ENCODE data around the gene PCDH17.
A peak's percentile ranks its signal among the peaks of the same experiment; 100 is the strongest.

PCDH17 gene

DNA sequence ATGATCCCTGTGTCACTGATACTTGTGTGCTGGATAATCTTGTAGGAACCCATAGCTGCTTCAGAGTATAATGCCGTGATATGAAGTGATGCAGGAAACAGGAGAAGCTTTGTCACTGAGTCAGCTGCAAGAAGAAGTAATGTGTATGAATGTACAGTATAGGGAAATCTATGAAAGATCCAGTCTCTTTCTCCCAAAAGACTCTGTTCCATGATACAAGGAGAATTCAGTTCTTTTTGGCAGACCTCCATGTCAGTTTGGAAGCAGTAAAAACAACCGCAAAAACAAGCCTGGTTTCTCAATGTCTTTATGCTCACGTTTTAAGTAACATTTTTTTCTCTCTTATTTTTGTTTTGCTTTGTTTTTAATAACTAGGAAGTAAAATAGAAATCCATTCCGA, 33.9 kb downstream of the PCDH17 start:
- Mint-ChIP-seq H3K27me3 (ENCODE audit: low read depth, poor library complexity) (no peaks in the 10 kb centered on the region), H3K36me3 (ENCODE audit: low read depth) (peaks cover 5% of the 10 kb centered on the region), H3K4me1 (peaks cover 6% of the 10 kb centered on the region), H3K9me3 (no peaks in the 10 kb centered on the region), H3K27ac (no peak overlapping the region), H3K4me3 (no peak overlapping the region)
- no peak for DNase-seq
- TF ChIP-seq, protein P1, sequence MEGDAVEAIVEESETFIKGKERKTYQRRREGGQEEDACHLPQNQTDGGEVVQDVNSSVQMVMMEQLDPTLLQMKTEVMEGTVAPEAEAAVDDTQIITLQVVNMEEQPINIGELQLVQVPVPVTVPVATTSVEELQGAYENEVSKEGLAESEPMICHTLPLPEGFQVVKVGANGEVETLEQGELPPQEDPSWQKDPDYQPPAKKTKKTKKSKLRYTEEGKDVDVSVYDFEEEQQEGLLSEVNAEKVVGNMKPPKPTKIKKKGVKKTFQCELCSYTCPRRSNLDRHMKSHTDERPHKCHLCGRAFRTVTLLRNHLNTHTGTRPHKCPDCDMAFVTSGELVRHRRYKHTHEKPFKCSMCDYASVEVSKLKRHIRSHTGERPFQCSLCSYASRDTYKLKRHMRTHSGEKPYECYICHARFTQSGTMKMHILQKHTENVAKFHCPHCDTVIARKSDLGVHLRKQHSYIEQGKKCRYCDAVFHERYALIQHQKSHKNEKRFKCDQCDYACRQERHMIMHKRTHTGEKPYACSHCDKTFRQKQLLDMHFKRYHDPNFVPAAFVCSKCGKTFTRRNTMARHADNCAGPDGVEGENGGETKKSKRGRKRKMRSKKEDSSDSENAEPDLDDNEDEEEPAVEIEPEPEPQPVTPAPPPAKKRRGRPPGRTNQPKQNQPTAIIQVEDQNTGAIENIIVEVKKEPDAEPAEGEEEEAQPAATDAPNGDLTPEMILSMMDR (IDR thresholded peaks at IDR 0.05) = no peak

DNA sequence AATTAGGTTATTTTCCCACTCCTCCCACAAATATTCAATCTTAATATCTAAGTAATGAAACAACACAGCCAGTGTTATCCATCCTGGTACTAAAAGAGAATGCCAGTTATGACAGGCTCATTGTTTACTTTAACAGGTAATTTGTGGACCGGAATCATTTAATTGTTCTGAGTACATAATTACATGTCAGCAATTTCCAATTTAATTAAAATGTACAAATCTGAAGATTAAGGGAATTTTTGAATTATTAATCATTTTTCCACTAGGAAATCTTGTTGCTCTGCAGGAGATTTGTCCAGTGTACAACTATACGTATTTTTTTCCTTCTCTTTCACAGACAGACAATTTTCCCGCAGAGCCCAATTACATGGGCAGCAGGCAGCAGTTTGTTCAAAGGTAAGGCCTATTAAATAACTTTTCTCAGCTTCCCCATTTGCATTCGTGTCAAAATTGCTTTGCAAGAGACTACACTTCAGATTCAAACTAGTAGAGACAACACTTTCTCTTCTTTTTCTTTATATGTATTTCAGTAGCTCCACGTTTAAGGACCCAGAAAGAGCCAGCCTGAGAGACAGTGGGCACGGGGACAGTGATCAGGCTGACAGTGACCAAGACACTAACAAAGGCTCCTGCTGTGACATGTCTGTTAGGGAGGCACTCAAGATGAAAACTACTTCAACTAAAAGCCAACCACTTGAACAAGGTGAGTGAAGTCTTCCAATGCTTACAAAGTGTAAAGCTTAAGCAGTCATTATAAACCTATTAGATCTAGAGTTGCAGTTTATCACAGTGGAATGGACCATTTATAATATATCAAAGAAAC, 34.8 kb downstream of the PCDH17 start:
- no peaks in the 10 kb centered on the region for H3K27me3 Mint-ChIP-seq (ENCODE audit: low read depth, poor library complexity)
- H3K36me3 Mint-ChIP-seq (ENCODE audit: low read depth) = peaks cover 3% of the 10 kb centered on the region
- H3K27ac Mint-ChIP-seq = peak overlapping the region; percentile 8
- H3K4me3 Mint-ChIP-seq = no peak overlapping the region
- H3K4me1 Mint-ChIP-seq = peaks cover 6% of the 10 kb centered on the region
- H3K9me3 Mint-ChIP-seq = no peaks in the 10 kb centered on the region
- TF ChIP-seq, protein P1 (IDR thresholded peaks at IDR 0.05) = no peak
- no peak for DNase-seq

DNA sequence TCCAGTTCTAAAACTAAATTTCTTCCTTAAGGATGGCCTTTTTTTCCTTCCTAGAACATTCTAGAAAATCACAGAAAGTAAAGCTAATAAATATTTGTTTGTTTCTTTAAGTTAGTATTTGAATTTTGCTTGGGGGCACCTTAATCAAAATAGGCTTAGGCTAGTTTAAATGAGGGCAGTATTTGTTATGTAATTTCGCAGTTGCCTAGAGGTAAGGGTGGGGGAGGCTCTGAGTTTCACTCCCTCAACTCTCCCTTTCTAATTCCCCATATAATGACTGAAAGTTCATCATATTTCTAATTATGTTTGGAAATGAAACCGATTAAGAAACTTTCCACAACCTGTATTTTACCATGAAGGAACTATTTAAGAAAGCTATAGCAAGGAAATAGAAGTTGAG, 40.6 kb downstream of the PCDH17 start:
- Mint-ChIP-seq H3K27me3 (ENCODE audit: low read depth, poor library complexity) (no peaks in the 10 kb centered on the region), H3K27ac (no peak overlapping the region), H3K36me3 (ENCODE audit: low read depth) (peaks cover 6% of the 10 kb centered on the region), H3K9me3 (no peaks in the 10 kb centered on the region), H3K4me3 (no peak overlapping the region), H3K4me1 (no peaks in the 10 kb centered on the region)
- TF ChIP-seq, protein P1 (IDR thresholded peaks at IDR 0.05) = no peak
- no peak for DNase-seq

DNA sequence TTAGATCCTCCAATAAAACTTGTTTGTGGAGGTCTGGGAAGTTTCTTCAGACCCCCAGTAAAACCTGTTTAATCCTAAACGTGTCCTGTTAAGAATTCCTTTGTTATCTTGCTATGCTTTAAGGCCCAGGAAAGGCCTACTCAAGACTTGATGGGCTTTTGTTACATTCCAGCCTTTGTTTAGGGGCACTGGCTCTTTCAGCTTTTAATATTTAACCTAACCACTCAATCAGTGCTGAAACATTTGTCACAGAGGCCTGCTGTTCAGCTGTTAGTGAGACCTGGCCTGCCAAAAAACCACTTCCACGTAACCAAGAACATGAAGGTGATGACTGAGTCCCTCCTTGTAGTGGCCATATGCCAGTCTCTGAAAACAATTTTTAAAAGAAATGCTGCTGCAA, 41.7 kb downstream of the PCDH17 start:
- Mint-ChIP-seq H3K4me1 (no peaks in the 10 kb centered on the region), H3K27ac (peak overlapping the region; percentile 53), H3K27me3 (ENCODE audit: low read depth, poor library complexity) (no peaks in the 10 kb centered on the region), H3K4me3 (no peak overlapping the region), H3K36me3 (ENCODE audit: low read depth) (peaks cover 6% of the 10 kb centered on the region), H3K9me3 (no peaks in the 10 kb centered on the region)
- TF ChIP-seq, protein P1 (IDR thresholded peaks at IDR 0.05) = no peak
- no peak for DNase-seq

DNA sequence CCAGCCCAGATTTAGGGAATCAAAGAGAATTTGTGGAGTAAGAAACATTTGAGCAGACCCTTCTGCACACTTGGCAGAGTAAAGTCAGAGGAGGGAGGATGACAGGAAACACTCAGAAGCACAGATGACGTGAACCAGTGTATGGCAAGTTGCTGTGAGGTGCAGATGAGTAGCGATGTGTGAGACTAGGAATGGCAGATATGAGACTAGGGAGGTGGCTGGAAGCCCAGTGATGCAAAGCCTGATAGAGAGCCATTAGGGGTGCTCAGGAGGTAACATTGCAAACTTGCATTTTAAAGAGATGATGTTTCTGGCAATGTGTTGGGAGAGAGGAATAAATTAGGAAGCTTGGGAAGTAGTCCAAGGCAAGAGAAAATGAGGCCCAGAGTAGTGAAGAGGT, 44.0 kb downstream of the PCDH17 start:
- Mint-ChIP-seq H3K27ac (no peak overlapping the region), H3K9me3 (no peaks in the 10 kb centered on the region), H3K4me1 (no peaks in the 10 kb centered on the region), H3K36me3 (ENCODE audit: low read depth) (peaks cover 6% of the 10 kb centered on the region), H3K4me3 (no peak overlapping the region), H3K27me3 (ENCODE audit: low read depth, poor library complexity) (no peaks in the 10 kb centered on the region)
- no peak for DNase-seq
- TF ChIP-seq, protein P1 (IDR thresholded peaks at IDR 0.05) = no peak

DNA sequence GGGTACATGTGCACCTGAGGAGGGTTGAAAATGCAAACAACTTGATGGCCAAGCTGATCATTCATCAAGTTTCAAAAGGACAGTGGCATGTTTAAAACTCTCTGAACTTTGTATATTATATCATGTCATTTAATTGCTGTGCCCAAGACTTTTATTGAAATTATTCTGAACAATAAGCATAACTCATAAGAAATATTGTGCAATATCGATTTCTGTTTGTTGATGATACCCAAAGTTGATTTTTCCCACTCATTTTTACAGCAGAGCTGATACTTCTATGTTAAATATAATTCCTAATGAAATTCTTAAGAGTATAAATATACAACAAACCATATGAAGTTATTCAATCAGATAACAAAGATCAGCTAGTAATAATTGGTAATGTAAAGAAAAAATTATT, 49.1 kb downstream of the PCDH17 start:
- TF ChIP-seq, protein P1 (IDR thresholded peaks at IDR 0.05) = no peak
- Mint-ChIP-seq H3K4me3 (no peak overlapping the region), H3K4me1 (peaks cover 6% of the 10 kb centered on the region), H3K36me3 (ENCODE audit: low read depth) (peaks cover 2% of the 10 kb centered on the region), H3K27me3 (ENCODE audit: low read depth, poor library complexity) (no peaks in the 10 kb centered on the region), H3K9me3 (no peaks in the 10 kb centered on the region), H3K27ac (no peak overlapping the region)
- no peak for DNase-seq
